Testis (tissue), 3 donors: ENCODE measurements around the gene WNT11. TPM values are rescaled to one million over a fixed set of nuclear protein-coding genes. Genes with fewer than 3 reads are reported as not detected.

Experiments used
- DNase-seq: peaks from one replicate; pipeline ENCODE4 v3.0.0-alpha.2; 2019
- H3K27ac ChIP-seq, 2 donors: fragments of 200-600 bp; sonication (generic); one replicate each; pipeline ENCODE4 v1.5.1; 2019
- H3K27me3 ChIP-seq: fragments of 200-600 bp; sonication (generic); one replicate; pipeline ENCODE4 v1.5.1; 2019
- H3K36me3 ChIP-seq: fragments of 200-600 bp; sonication (generic); one replicate; pipeline ENCODE4 v1.5.1; 2017; ENCODE audit warnings: low read depth; ENCODE audit errors: missing control alignments
- H3K4me1 ChIP-seq: fragments of 200-600 bp; sonication (generic); one replicate; pipeline ENCODE4 v1.5.1; 2019
- H3K4me3 ChIP-seq, 2 donors: fragments of 200-600 bp; sonication (generic); one replicate each; pipeline ENCODE4 v1.5.1; 2017 to 2019
- H3K9me3 ChIP-seq: fragments of 200-600 bp; sonication (generic); one replicate; pipeline ENCODE4 v1.5.1; 2017
- POLR2A ChIP-seq: fragments of 450-650 bp; IDR thresholded peaks from one replicate; pipeline ENCODE4 v1.6.1; 2017; ENCODE audit warnings: antibody characterized with exemption, mild to moderate bottlenecking, moderate library complexity
- WGBS, 2 donors: methylation state at CpG; one replicate each; pipeline ENCODE4 v1.1.5; 2018; 5-methylcytosine and 5-hydroxymethylcytosine counted together
- intact Hi-C: fragments of 100-400 bp; cut with DNase I; formaldehyde crosslinking; loops from one replicate; pipeline ENCODE4 v1.15.1; 2023; ENCODE audit warnings: low total_unique reads
- polyA plus RNA-seq: library from polyadenylated mRNA; stranded (reverse); fragments of 350-450 nt; fragmentation: Illumina TruSeq; extraction: RNeasy Lipid Tissue Mini Kit (QIAGEN cat#74804); gene quantifications from one replicate; pipeline ENCODE4 v1.2.3, GENCODE V29; 2014; ENCODE audit warnings: low read depth, low replicate concordance; ENCODE audit not compliant: insufficient read depth
- total RNA-seq, 2 donors: library from RNA; depleted of rRNA; stranded (reverse); fragments of >200 nt; gene quantifications; one replicate each; pipeline ENCODE4 v1.2.3, GENCODE V29; 2016
- TF ChIP-seq, protein P1 (sequence below), 3 experiments: fragments of 450-650 bp in 2 of 3; fragments of 200-600 bp in 1 of 3; sonication (generic) in 1 of 3; IDR thresholded peaks; one replicate each; pipeline ENCODE4 v1.5.1; 2016 to 2019; ENCODE audit warnings: antibody characterized with exemption in 3 of 3, mild to moderate bottlenecking in 2 of 3, moderate library complexity in 1 of 3

The WNT11 gene
- total and polyA plus RNA-seq, 3 donors from 2014 or later: 2.7 to 4.3 (median 2.8) TPM

DNA sequence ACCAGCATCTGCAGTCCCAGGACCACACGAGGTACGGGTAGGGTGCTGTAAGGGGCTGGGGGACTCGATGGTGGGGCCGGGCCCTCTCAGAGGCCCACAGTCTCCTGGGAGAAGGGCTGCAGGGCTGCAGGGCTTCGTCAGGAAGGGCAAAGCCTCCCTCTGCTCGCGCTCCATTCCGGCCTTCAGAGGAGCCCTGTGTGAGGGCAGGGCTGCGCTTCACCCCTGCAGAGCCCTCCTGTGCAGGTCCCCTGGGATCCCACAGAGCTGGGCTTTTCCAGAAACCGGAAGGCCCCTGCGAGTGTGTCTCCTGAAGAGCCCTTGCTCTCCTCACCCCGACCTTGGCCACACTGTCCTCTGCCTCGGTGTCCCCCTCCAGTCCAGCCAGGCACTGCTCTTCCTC lies 27.2 kb downstream of the WNT11 start:
- WGBS, 2 donors: 85% methylated on average over 8 to 13 of the region's 13 CpGs
- H3K4me1 ChIP-seq: no peaks in the 10 kb centered on the region
- TF ChIP-seq POLR2A: no peak
- TF ChIP-seq, protein P1, sequence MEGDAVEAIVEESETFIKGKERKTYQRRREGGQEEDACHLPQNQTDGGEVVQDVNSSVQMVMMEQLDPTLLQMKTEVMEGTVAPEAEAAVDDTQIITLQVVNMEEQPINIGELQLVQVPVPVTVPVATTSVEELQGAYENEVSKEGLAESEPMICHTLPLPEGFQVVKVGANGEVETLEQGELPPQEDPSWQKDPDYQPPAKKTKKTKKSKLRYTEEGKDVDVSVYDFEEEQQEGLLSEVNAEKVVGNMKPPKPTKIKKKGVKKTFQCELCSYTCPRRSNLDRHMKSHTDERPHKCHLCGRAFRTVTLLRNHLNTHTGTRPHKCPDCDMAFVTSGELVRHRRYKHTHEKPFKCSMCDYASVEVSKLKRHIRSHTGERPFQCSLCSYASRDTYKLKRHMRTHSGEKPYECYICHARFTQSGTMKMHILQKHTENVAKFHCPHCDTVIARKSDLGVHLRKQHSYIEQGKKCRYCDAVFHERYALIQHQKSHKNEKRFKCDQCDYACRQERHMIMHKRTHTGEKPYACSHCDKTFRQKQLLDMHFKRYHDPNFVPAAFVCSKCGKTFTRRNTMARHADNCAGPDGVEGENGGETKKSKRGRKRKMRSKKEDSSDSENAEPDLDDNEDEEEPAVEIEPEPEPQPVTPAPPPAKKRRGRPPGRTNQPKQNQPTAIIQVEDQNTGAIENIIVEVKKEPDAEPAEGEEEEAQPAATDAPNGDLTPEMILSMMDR (IDR thresholded peaks at IDR 0.05): no peak
- no peak overlapping the region for H3K27ac ChIP-seq
- H3K4me3 ChIP-seq: no peak overlapping the region
- no peak for DNase-seq
- intact Hi-C loops: no loop called here
- H3K27me3 ChIP-seq: no peaks in the 10 kb centered on the region
- no peaks in the 10 kb centered on the region for H3K36me3 ChIP-seq
- no peaks in the 10 kb centered on the region for H3K9me3 ChIP-seq

DNA sequence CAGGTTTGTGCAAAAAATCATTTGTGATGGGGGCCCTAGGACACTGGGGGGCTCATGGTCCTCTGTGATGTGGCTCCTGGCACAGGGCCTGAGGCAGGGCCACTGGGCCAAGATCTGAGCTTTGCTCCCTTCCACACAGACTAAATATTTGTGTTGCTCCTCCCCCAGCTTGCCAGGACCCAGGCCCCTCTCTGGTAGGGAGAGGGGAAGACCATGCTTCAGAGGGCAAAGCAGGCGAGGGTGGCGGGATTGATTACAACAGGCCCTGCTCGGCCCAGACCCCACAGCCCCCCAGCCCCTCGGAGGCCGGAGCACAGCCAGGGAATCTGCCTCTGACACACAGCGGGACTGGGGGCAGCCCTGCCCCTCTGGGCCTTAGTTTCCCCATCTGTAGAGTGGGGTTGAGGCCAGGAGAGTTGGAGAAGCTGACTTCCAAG lies 29.0 kb downstream of the WNT11 start:
- no peak overlapping the region for H3K4me3 ChIP-seq
- WGBS, 2 donors: 95 to 97% methylated on average over 5 to 6 of the region's 6 CpGs
- DNase-seq: no peak
- no peak overlapping the region for H3K27ac ChIP-seq
- H3K9me3 ChIP-seq: no peaks in the 10 kb centered on the region
- no peaks in the 10 kb centered on the region for H3K27me3 ChIP-seq
- TF ChIP-seq, protein P1 (IDR thresholded peaks at IDR 0.05): no peak
- no peak for TF ChIP-seq POLR2A
- H3K4me1 ChIP-seq: no peaks in the 10 kb centered on the region
- intact Hi-C loops: no loop called here
- H3K36me3 ChIP-seq: no peaks in the 10 kb centered on the region

GRCh38 chr11:76176463-76176862 lies 29.8 kb downstream of the WNT11 start:
- H3K4me3 ChIP-seq: no peak overlapping the region
- H3K4me1 ChIP-seq: no peaks in the 10 kb centered on the region
- H3K27me3 ChIP-seq: no peaks in the 10 kb centered on the region
- no peak for DNase-seq
- H3K36me3 ChIP-seq: no peaks in the 10 kb centered on the region
- 87 to 96% methylated on average over 3 to 9 of the region's 9 CpGs for WGBS, 2 donors
- H3K9me3 ChIP-seq: no peaks in the 10 kb centered on the region
- intact Hi-C loops: no loop called here
- TF ChIP-seq, protein P1 (IDR thresholded peaks at IDR 0.05): no peak
- TF ChIP-seq POLR2A: no peak
- H3K27ac ChIP-seq: no peak overlapping the region

GRCh38 chr11:76175783-76176182 lies 30.5 kb downstream of the WNT11 start:
- H3K27ac ChIP-seq: no peak overlapping the region
- 50 to 76% methylated on average over 4 of the region's 4 CpGs for WGBS, 2 donors
- TF ChIP-seq, protein P1 (IDR thresholded peaks at IDR 0.05): no peak
- TF ChIP-seq POLR2A: no peak
- H3K4me1 ChIP-seq: no peaks in the 10 kb centered on the region
- H3K36me3 ChIP-seq: no peaks in the 10 kb centered on the region
- no peak overlapping the region for H3K4me3 ChIP-seq
- H3K9me3 ChIP-seq: no peaks in the 10 kb centered on the region
- no peaks in the 10 kb centered on the region for H3K27me3 ChIP-seq
- DNase-seq: no peak
- intact Hi-C loops: no loop called here

DNA sequence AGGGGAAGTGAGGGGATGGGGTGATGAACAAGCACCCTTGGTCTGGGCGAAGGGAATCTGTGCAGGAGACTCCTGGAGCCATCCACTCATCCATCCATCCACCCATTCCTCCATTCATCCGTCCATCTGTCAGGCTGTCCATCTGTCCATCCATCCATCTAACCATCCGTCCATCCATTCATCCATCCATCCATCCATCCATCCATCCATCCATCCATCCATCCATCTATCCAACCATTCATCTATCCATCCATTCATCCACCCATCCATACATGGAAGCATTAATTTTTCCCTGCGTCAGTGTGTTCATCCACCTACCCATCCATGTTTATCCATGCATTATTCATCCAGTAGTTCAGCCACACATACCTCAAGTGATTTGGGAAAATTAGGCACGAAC lies 32.0 kb downstream of the WNT11 start:
- Histone ChIP-seq H3K36me3 (no peaks in the 10 kb centered on the region), H3K27me3 (no peaks in the 10 kb centered on the region), H3K27ac (no peak overlapping the region), H3K4me1 (no peaks in the 10 kb centered on the region), H3K9me3 (no peaks in the 10 kb centered on the region), H3K4me3 (no peak overlapping the region)
- intact Hi-C loops: no loop called here
- no peak for TF ChIP-seq POLR2A
- TF ChIP-seq, protein P1 (IDR thresholded peaks at IDR 0.05): no peak
- WGBS, 2 donors: 92 to 95% methylated on average over 5 of the region's 5 CpGs
- no peak for DNase-seq
